GM18868 (cell line): Measurements from ENCODE around the gene MORC2.

Source experiments
- ATAC-seq: cut with Tn5 transposase; IDR thresholded peaks from one replicate; pipeline ENCODE4 v1.9.1; 2021; ENCODE audit warnings: mild to moderate bottlenecking, moderate library complexity; ENCODE audit not compliant: unreplicated experiment

The MORC2 gene

GRCh38 chr22:30922151-30922611 lies 46.4 kb downstream of the MORC2 start:
- ATAC-seq: no peak

- ATAC-seq: no peak
These were observed 47.5 kb downstream of the MORC2 start for GRCh38 chr22:30921108-30921507.

- ATAC-seq: no peak
These were observed 48.2 kb downstream of the MORC2 start for GRCh38 chr22:30920407-30920806.

GRCh38 chr22:30919973-30920372 lies 48.6 kb downstream of the MORC2 start:
- ATAC-seq: no peak

- no peak for ATAC-seq
These were observed 49.8 kb downstream of the MORC2 start for GRCh38 chr22:30918761-30919160.

- ATAC-seq: no peak
These were observed 58.2 kb downstream of the MORC2 start for GRCh38 chr22:30910358-30910757.

- ATAC-seq: no peak
These were observed 59.3 kb downstream of the MORC2 start for GRCh38 chr22:30909306-30909705.

GRCh38 chr22:30908051-30908461 lies 60.5 kb downstream of the MORC2 start:
- no peak for ATAC-seq

GRCh38 chr22:30906946-30907345 lies 61.6 kb downstream of the MORC2 start:
- ATAC-seq: no peak

- ATAC-seq: no peak
These were observed 62.2 kb downstream of the MORC2 start for GRCh38 chr22:30906411-30906810.

GRCh38 chr22:30905696-30906341 lies 62.8 kb downstream of the MORC2 start:
- no peak for ATAC-seq

- ATAC-seq: no peak
These were observed 64.6 kb downstream of the MORC2 start for GRCh38 chr22:30903876-30904460.

- ATAC-seq: no peak
These were observed 65.8 kb downstream of the MORC2 start for GRCh38 chr22:30902496-30903357.

GRCh38 chr22:30894371-30894740 lies 74.2 kb downstream of the MORC2 start:
- no peak for ATAC-seq

GRCh38 chr22:30893434-30894370 lies 74.9 kb downstream of the MORC2 start:
- ATAC-seq: no peak

- no peak for ATAC-seq
These were observed 75.8 kb downstream of the MORC2 start for GRCh38 chr22:30892731-30893221.

GRCh38 chr22:30892286-30892685 lies 76.3 kb downstream of the MORC2 start:
- ATAC-seq: no peak

GRCh38 chr22:30891781-30892180 lies 76.8 kb downstream of the MORC2 start:
- ATAC-seq: no peak

GRCh38 chr22:30891443-30891755 lies 77.2 kb downstream of the MORC2 start:
- ATAC-seq: no peak

GRCh38 chr22:30890686-30891442 lies 77.7 kb downstream of the MORC2 start:
- no peak for ATAC-seq
